Activated T-helper 2 cell treated with anti-CD3 and anti-CD28 coated beads, Interferon-gamma antibody, Interleukin-2, Interleukin-4, amounts not matched to agents 10 μg/mL and 5 μg/mL and 100 μg/mL, durations not matched to agents 14 hours and 24 hours and 36 hours (primary cell): ENCODE data around the gene ADRA2A. TPM values are rescaled to one million over a fixed set of nuclear protein-coding genes. Genes with fewer than 3 reads are reported as not detected.

Source experiments
- DNase-seq: peaks from one replicate; pipeline ENCODE4 v3.0.0; 2021; ENCODE audit warnings: low spot score
- H3K27ac Mint-ChIP-seq: one replicate; pipeline ENCODE4 v1.8.0; 2021; ENCODE audit warnings: mixed read lengths
- H3K27me3 Mint-ChIP-seq: one replicate; pipeline ENCODE4 v1.8.0; 2021; ENCODE audit warnings: low read depth, mixed read lengths
- H3K36me3 Mint-ChIP-seq: one replicate; pipeline ENCODE4 v1.8.0; 2021; ENCODE audit warnings: low read depth, mixed read lengths
- H3K4me1 Mint-ChIP-seq: one replicate; pipeline ENCODE4 v1.8.0; 2021; ENCODE audit warnings: low read depth, mixed read lengths
- H3K4me3 Mint-ChIP-seq: one replicate; pipeline ENCODE4 v1.8.0; 2021; ENCODE audit warnings: low read depth, mild to moderate bottlenecking, moderate library complexity, mixed read lengths
- H3K9me3 Mint-ChIP-seq: one replicate; pipeline ENCODE4 v1.8.0; 2021; ENCODE audit warnings: mixed read lengths
- intact Hi-C: fragments of 100-400 bp; cut with micrococcal nuclease; formaldehyde crosslinking; loops from one replicate; pipeline ENCODE4 v1.15.1; 2023
- total RNA-seq: library from RNA; stranded (reverse); gene quantifications from 2 replicates; pipeline ENCODE4 v1.2.3, GENCODE V29; 2022

ADRA2A gene
- total RNA-seq, 1 donor from 2014 or later = not detected

DNA sequence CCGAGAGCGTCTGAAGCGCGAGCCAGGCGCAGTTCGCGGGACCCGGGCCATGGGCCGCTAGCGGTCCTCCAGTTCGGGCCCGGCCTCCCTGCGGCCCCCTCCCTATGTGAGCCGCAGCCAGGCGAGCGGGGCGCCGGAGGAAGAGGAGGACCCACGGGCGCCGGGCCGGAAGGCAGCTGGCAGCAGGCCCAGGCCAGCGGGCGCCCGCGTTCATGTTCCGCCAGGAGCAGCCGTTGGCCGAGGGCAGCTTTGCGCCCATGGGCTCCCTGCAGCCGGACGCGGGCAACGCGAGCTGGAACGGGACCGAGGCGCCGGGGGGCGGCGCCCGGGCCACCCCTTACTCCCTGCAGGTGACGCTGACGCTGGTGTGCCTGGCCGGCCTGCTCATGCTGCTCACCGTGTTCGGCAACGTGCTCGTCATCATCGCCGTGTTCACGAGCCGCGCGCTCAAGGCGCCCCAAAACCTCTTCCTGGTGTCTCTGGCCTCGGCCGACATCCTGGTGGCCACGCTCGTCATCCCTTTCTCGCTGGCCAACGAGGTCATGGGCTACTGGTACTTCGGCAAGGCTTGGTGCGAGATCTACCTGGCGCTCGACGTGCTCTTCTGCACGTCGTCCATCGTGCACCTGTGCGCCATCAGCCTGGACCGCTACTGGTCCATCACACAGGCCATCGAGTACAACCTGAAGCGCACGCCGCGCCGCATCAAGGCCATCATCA is 1.1 kb downstream of the ADRA2A start:
- peaks cover 8% of the 10 kb centered on the region for H3K4me1 Mint-ChIP-seq
- no peak overlapping the region for H3K27ac Mint-ChIP-seq
- H3K27me3 Mint-ChIP-seq = peaks cover 67% of the 10 kb centered on the region

DNA sequence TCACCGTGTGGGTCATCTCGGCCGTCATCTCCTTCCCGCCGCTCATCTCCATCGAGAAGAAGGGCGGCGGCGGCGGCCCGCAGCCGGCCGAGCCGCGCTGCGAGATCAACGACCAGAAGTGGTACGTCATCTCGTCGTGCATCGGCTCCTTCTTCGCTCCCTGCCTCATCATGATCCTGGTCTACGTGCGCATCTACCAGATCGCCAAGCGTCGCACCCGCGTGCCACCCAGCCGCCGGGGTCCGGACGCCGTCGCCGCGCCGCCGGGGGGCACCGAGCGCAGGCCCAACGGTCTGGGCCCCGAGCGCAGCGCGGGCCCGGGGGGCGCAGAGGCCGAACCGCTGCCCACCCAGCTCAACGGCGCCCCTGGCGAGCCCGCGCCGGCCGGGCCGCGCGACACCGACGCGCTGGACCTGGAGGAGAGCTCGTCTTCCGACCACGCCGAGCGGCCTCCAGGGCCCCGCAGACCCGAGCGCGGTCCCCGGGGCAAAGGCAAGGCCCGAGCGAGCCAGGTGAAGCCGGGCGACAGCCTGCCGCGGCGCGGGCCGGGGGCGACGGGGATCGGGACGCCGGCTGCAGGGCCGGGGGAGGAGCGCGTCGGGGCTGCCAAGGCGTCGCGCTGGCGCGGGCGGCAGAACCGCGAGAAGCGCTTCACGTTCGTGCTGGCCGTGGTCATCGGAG is 1.8 kb downstream of the ADRA2A start:
- no peak for DNase-seq
- intact Hi-C loops = loop anchor here (5.0 to 10.0 kb wide), 5 partner anchors 129 to 519 kb away; partner anchors contain the start of genes BBIP1, RBM20 and SHOC2
- no peaks in the 10 kb centered on the region for H3K36me3 Mint-ChIP-seq
- peaks cover 8% of the 10 kb centered on the region for H3K4me1 Mint-ChIP-seq
- H3K27ac Mint-ChIP-seq = no peak overlapping the region
- H3K9me3 Mint-ChIP-seq = no peaks in the 10 kb centered on the region
- no peak overlapping the region for H3K4me3 Mint-ChIP-seq
- peaks cover 61% of the 10 kb centered on the region for H3K27me3 Mint-ChIP-seq

More for the DNA sequence above, 1.1 kb downstream of the ADRA2A start:
- no peak for DNase-seq
- intact Hi-C loops = loop anchor here (5.0 to 10.0 kb wide), 5 partner anchors 129 to 519 kb away; partner anchors contain the start of genes BBIP1, RBM20 and SHOC2
- peak overlapping the region; percentile 64 for H3K4me3 Mint-ChIP-seq
- H3K9me3 Mint-ChIP-seq = no peaks in the 10 kb centered on the region
- no peaks in the 10 kb centered on the region for H3K36me3 Mint-ChIP-seq

DNA sequence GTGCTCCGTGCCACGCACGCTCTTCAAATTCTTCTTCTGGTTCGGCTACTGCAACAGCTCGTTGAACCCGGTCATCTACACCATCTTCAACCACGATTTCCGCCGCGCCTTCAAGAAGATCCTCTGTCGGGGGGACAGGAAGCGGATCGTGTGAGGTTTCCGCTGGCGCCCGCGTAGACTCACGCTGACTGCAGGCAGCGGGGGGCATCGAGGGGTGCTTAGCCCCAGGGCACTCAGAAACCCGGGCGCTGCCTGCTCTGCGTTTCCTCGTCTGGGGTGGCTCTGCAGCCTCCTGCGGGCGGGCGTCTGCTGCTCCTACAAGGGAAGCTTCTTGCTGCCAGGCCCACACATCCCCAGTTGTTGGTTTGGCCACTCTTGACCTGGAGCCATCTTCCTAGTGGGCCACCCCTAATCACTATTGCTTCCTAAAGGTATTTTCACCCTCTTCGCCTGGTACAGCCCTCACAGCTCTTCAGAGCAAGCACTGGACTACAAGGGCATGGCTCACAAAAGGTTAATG is 2.5 kb downstream of the ADRA2A start:
- Mint-ChIP-seq H3K4me1 (peaks cover 8% of the 10 kb centered on the region), H3K36me3 (no peaks in the 10 kb centered on the region), H3K27ac (no peak overlapping the region), H3K27me3 (peaks cover 56% of the 10 kb centered on the region), H3K9me3 (no peaks in the 10 kb centered on the region), H3K4me3 (no peak overlapping the region)
- no peak for DNase-seq
- intact Hi-C loops = loop anchor here (5.0 to 10.0 kb wide), 5 partner anchors 128 to 518 kb away; partner anchors contain the start of genes BBIP1, RBM20 and SHOC2

DNA sequence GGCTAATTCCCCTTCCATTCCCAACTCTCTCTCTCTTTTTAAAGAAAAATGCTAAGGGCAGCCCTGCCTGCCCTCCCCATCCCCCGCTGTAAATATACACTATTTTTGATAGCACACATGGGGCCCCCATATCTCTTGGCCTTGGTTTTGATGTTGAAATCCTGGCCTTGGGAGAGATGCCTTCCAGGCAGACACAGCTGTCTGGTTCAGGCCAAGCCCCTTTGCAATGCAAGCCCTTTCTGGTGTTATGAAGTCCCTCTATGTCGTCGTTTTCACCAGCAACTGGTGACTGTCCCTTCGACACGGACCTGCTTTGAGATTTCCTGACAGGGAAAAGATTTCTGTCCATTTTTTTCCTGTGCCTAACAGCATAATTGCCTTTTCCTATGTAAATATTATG is 3.0 kb downstream of the ADRA2A start:
- H3K36me3 Mint-ChIP-seq = no peaks in the 10 kb centered on the region
- no peak overlapping the region for H3K4me3 Mint-ChIP-seq
- intact Hi-C loops = loop anchor here (5.0 to 10.0 kb wide), 5 partner anchors 128 to 518 kb away; partner anchors contain the start of genes BBIP1, RBM20 and SHOC2
- H3K27me3 Mint-ChIP-seq = peaks cover 51% of the 10 kb centered on the region
- H3K4me1 Mint-ChIP-seq = peaks cover 8% of the 10 kb centered on the region
- no peaks in the 10 kb centered on the region for H3K9me3 Mint-ChIP-seq
- no peak overlapping the region for H3K27ac Mint-ChIP-seq
- no peak for DNase-seq

DNA sequence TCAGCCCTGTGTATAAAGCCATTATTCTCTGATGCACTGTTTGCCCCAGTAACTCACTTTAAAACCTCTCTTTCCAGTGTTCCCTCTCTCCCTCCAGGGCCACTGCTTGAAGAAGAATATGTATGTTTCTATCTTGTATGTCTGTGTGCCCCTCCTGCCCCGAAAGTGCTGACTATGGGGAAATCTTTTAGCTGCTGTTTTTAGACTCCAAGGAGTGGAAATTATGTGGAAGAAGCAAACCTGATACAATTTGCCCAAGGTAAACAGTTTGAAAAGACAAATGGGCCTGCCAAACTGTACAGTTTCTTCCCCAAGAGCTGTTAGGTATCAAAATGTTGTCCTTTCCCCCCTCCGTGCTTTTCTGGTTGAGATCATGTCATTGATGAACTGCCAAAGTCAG is 3.4 kb downstream of the ADRA2A start:
- no peaks in the 10 kb centered on the region for H3K9me3 Mint-ChIP-seq
- H3K36me3 Mint-ChIP-seq = no peaks in the 10 kb centered on the region
- intact Hi-C loops = no loop called here
- peaks cover 5% of the 10 kb centered on the region for H3K4me1 Mint-ChIP-seq
- no peak for DNase-seq
- H3K27me3 Mint-ChIP-seq = peaks cover 46% of the 10 kb centered on the region
- H3K27ac Mint-ChIP-seq = no peak overlapping the region
- H3K4me3 Mint-ChIP-seq = no peak overlapping the region

DNA sequence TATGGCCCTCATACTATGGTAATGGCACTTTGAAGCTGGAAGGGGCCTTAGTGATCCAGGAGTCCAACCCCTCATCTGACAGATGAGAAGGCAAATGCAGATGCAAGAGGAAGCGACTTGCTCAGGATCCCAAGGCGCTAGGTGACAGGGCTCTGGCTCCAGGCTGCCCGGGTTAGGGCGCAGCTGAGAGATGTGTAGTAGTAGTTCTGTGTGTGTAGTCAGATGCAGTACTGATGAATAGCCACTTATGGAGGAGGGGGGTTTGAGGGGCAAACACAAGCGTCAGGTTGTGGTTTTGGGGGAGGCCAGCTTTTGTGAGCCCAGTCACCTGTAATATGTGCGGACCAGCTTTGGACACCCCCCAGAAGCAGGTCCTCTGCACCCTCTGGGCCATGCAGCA is 4.8 kb downstream of the ADRA2A start:
- Mint-ChIP-seq H3K4me1 (peaks cover 2% of the 10 kb centered on the region), H3K4me3 (no peak overlapping the region), H3K36me3 (no peaks in the 10 kb centered on the region), H3K27me3 (peaks cover 37% of the 10 kb centered on the region), H3K27ac (no peak overlapping the region), H3K9me3 (no peaks in the 10 kb centered on the region)
- no peak for DNase-seq
- intact Hi-C loops = no loop called here

DNA sequence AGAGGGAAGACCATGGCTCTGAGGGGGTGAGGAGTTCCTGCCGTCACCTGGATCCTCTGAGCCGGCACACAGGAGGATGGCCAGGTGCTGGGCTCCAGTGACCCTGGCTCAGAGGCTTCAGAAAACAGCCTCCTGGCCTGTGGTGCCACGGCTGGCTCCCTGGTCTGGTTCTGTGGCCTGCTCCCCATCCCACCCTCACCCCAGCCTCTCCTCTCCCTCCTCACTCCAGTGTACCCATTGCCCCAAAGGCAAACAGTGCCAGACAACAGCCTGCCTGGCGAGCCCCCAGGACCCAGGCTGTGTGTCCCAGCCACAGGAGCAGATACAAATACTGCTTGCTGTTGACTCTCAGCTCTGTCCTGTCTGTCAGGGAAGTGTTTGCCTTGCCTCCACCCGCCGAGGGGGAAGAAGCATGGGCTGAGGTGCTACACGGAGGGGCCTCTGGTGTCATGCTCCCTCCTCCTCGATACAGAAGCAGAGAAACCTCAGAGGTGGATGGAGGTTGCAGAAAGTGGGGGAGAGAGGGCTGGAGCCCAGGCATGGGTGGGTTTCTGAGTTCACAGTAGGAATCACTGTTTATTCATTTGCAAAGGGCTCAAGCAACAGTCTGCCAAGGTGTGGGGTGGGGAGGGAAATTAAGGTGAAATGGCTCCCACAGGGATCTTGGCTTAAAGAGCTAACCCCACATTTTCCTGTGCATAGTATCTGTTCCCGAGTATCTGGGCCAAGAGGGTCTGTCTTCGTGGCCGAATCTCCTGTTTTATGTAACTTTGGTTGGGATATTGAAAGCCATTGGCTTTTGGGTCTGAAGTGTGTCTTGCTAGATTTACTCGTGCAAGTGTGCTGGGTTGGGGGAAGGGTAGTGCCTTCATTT is 5.5 kb downstream of the ADRA2A start:
- Mint-ChIP-seq H3K9me3 (no peaks in the 10 kb centered on the region), H3K27me3 (peaks cover 43% of the 10 kb centered on the region), H3K4me3 (no peak overlapping the region), H3K27ac (no peak overlapping the region), H3K4me1 (peaks cover 2% of the 10 kb centered on the region), H3K36me3 (no peaks in the 10 kb centered on the region)
- intact Hi-C loops = no loop called here
- DNase-seq = no peak

DNA sequence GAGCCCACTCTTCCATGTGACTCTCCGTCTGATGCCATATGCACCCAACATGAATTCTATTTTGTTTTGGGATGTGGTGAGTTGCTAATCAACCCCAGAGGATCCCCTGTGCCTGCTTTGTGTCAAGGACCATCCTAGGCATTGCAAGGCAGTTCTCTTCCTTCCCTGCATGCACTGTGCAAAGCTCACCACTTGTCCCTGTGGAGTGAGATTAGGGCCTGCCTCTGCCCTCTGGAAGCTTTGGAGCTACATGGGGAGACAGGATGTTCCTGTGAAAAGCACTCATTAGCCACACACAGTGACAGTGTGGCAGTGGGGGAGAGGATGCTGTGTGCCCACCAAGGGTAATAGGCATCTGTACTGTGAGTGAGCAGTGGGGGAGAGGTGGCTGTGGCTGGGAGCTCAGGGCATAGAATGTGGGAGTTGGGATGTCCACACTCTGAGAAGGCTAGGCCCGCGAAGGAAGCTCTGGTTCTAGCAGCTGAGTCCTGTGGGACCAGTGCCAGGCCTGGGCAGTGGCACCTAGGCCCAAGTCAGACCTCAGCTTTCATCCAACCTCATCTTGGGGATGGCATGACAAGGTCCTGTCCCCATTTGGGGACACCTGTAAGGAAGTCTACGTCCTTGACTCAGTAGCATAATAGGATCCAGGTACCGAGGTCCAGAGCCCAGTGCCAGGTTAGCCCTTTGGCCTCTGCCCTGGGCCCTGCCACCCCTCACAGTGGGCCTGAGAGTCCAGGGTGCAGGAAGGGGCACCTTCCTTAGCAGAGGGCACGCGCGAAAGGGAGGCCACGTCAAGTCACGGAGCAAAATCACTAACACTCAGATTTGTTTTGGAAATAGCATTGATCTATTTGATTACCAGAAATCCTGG is 6.6 kb downstream of the ADRA2A start:
- DNase-seq = no peak
- peaks cover 35% of the 10 kb centered on the region for H3K27me3 Mint-ChIP-seq
- H3K36me3 Mint-ChIP-seq = no peaks in the 10 kb centered on the region
- H3K27ac Mint-ChIP-seq = no peak overlapping the region
- intact Hi-C loops = no loop called here
- no peaks in the 10 kb centered on the region for H3K4me1 Mint-ChIP-seq
- H3K9me3 Mint-ChIP-seq = no peaks in the 10 kb centered on the region
- H3K4me3 Mint-ChIP-seq = no peak overlapping the region

DNA sequence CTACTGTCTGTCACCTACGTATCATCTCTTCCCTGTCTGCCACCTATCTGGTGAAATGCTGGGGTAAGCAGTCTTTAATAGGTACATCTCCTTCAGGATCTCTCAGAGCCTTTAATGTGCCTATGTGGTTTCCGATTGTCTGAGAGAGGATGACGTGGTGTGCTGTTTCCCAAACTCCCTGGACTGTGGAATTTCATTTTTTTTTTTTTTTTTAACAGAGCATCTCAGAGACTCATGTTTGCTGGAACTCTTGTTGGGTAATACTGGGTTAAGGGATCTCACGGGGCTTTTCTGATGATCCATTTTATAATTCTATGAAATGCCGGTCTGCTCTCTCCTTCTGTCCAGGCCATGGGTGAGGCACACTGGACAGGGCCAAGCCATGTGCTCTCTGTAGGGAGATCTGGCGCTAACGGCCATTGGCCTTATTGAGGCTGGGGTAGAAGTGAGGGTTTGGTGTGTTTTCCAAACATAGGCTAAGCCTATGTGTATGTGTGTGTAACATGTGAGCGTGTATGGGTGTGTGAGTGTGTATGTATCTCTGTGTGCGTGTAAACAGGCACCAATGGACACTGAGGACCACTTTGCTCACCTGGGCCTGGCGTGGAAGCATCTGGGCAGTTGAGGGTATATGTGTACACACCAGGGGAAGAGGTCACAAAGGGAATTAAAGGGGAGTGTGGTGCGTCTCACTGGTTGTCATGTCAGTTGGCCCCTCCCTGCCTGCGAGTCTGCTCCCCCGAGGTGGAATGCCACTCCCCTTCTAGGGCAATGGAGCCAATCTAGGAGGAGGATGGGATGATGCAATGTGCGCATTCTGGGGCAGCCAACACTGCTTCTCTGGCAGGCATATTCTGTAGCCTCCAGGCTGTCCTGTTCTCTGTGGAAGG is 7.8 kb downstream of the ADRA2A start:
- DNase-seq = no peak
- Mint-ChIP-seq H3K27ac (no peak overlapping the region), H3K9me3 (no peaks in the 10 kb centered on the region), H3K27me3 (peaks cover 32% of the 10 kb centered on the region), H3K4me3 (no peak overlapping the region), H3K36me3 (no peaks in the 10 kb centered on the region), H3K4me1 (no peaks in the 10 kb centered on the region)
- intact Hi-C loops = no loop called here

DNA sequence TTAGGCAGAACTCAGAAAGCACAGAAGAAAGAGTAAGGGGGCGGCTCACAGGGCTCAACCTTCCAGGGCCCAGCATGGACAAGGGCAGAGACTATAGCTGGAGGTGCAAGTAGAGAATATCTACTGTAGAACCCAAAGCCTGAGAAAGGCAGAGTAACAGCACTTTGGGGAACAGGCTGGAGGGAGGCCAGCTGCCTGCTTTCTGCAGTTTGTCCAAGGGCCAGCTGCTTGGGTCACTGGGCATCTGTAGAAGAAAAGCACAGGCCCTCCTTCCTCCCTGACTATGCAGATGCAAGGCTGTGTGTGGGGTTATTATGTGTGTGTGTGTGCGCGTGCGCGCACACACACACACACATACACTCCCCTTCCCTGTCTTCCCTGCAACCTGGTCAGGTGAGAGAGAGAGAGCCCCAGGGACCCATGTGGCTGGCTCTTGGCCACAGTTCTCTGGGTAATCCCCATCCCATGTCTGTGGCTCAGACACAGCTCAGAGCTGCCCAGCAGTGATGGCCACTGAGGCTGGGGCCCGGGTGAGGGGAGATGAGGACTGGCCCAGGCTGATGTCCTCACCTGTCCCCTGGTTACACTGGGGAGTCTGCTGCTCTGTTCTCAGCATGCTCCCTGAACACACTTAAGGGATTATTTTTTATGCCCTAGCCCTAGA is 9.0 kb downstream of the ADRA2A start:
- H3K27me3 Mint-ChIP-seq = peaks cover 24% of the 10 kb centered on the region
- intact Hi-C loops = no loop called here
- DNase-seq = no peak
- H3K4me1 Mint-ChIP-seq = no peaks in the 10 kb centered on the region
- no peaks in the 10 kb centered on the region for H3K9me3 Mint-ChIP-seq
- H3K36me3 Mint-ChIP-seq = no peaks in the 10 kb centered on the region
- H3K27ac Mint-ChIP-seq = no peak overlapping the region
- H3K4me3 Mint-ChIP-seq = no peak overlapping the region

DNA sequence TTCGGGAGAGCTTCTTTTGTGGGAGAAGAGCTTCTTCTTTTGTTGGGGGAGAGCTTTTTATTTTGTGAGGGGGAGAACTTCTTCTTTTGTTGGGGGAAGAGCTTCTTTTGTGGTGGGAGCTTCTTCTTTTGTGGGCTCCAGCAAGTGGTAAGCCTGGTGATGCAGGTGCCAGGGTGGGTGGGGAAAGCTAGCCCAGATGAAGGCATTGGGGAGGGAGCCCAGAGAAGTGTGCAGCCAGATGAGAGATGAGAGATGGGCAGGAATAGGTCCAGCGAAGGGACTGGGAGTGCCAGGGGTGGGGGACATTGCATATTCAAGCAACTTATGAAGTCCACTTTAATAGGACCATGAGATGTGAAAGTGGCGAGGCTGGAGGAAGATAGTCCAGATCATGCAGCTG is 9.7 kb downstream of the ADRA2A start:
- no peaks in the 10 kb centered on the region for H3K9me3 Mint-ChIP-seq

More for the DNA sequence above, 9.7 kb downstream of the ADRA2A start:
- Mint-ChIP-seq H3K4me1 (no peaks in the 10 kb centered on the region), H3K36me3 (no peaks in the 10 kb centered on the region), H3K4me3 (no peak overlapping the region), H3K27me3 (peaks cover 21% of the 10 kb centered on the region), H3K27ac (no peak overlapping the region)
- intact Hi-C loops = no loop called here
- DNase-seq = no peak
